HG02885 (cell line): Measurements from ENCODE around the gene DPEP2NB.
A peak's percentile ranks its signal among the peaks of the same experiment; 100 is the strongest.
"Not testable (repeated sequence)": the region's sequence is repeated elsewhere in the genome, so short reads cannot be mapped to it uniquely, and the experiment has no call there.

ENCODE experiments used
- ATAC-seq: cut with Tn5 transposase; IDR thresholded peaks from one replicate; pipeline ENCODE4 v1.9.1; 2021; ENCODE audit warnings: mild to moderate bottlenecking; ENCODE audit not compliant: unreplicated experiment, poor library complexity

DPEP2NB gene

GRCh38 chr16:68019167-68019680 is 3.5 kb upstream of the DPEP2NB start:
- ATAC-seq, result no peak

DNA sequence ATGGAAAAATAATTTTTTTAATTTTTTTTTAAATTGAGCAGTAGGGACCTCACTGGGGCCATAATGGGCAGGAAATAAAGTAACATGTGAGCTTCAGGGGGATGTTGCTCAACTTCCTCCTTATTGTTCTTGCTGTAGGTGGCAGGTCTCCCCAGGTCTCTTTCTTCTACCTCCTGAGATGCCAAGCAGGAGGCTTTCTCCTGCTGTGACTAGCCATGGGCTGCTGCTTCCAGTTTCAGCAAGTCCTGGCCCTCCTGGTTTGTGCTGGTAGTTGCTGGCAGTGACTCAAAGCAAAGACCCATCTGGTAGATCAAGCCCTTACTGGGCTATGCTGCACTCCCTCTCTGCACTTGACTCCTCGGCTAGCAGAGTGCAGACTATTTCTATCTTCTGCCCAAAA is 2.3 kb downstream of the DPEP2NB start:
- no peak for ATAC-seq

- not testable (repeated sequence) for ATAC-seq
Observed at GRCh38 chr16:68009872-68010271, 5.8 kb downstream of the DPEP2NB start.

- ATAC-seq, result no peak
Observed at GRCh38 chr16:68009157-68009735, 6.5 kb downstream of the DPEP2NB start.

GRCh38 chr16:68005786-68006286 is 9.9 kb downstream of the DPEP2NB start:
- ATAC-seq, result no peak

- no peak for ATAC-seq
Observed at GRCh38 chr16:68005211-68005610, 10.5 kb downstream of the DPEP2NB start.

DNA sequence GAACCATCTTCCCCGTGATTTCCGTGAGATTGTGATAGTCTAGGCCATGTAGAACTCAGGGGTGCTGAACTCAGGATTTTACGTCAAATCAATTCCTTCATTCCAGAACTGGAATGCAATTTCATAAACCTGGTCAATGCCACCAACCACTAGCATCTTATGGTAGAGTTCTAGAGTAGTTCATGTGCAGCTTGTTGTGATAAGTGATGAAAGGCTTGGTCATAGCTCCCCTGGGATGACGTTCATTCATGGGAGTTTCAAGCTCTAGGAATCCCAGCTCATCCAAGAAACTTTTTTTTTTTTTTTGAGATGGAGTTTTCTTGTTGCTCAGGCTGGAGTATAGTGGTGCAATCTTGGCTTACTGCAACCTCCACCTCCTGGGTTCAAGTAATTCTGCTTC is 12.7 kb downstream of the DPEP2NB start:
- ATAC-seq, result no peak

DNA sequence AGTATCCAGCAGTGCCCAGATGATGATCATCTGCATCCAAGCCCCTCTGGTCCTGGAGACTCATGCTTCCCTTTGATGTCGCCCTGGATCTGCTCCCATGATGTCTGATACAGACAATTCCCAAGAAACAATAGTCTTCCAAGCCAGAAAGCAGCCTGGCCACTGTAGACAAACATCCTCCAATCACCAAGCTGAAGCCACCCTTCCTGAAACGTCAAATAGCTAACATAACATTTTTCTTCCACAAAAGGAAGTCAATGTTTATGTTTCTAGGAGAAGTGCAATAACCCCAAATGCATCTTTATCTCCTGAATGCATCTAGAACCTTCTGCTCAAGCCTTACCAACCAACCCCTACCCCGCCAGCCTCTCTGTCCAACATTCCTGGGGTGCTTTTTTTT is 15.3 kb downstream of the DPEP2NB start:
- no peak for ATAC-seq

GRCh38 chr16:67999985-68000384 is 15.7 kb downstream of the DPEP2NB start:
- no peak for ATAC-seq

DNA sequence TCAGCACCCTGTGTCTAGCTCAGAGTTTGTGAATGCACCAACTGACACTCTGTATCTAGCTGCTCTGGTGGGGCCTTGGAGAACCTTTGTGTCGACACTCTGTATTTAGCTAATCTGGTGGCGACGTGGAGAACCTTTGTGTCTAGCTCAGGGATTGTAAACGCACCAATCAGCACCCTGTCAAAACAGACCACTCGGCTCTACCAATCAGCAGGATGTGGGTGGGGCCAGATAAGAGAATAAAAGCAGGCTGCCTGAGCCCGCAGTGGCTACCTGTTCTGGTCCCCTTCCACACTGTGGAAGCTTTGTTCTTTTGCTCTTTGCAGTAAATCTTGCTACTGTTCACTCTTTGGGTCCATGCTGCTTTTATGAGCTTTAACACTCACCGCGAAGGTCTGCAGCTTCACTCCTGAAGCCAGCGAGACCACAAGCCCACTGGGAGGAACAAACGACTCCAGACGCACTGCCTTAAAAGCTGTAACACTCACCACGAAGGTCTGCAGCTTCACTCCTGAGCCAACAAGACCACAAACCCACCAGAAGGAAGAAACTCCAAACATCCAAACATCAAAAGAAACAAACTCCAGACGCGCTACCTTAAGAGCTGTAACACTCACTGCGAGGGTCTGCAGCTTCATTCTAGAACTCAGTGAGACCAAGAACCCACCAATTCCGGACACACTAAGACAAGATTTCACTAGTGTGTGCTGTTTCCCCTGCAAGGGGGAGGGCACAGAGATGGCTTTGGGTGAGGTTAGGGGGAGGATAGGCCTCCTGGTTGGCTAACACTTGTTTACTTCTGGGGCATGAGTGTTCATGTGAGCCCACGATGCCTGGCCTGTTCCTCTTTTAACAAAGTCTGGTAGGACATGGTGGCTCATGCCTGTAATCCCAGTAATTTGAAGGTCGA is 16.7 kb downstream of the DPEP2NB start, which contains the start of gene DPEP2:
Gene DPEP2 (minus strand): TSS at position 706 of the 910 bp plus-strand sequence. CDS start 6,272 bp downstream, outside the sequence.
- not testable (repeated sequence) for ATAC-seq

DNA sequence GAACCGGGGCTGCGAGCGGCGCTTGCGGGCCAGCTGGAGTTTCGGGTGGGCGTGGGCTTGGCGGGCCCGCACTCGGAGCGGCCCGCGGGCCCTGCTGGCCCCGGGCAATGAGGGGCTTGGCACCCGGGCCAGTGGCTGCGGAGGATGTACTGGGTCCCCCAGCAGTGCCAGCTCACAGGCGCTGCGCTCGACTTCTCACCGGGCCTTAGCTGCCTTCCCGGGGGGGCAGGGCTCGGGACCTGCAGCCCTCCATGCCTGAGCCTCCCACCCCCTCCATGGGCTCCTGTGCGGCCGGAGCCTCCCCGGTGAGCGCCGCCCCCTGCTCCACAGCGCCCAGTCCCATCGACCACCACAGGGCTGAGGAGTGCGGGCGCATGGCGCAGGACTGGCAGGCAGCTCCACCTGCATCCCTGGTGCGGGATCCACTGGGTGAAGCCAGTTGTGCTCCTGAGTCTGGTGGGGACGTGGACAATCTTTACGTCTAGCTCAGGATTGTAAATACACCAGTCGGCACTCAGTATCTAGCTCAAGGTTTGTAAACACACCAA is 17.4 kb downstream of the DPEP2NB start:
- not testable (repeated sequence) for ATAC-seq

DNA sequence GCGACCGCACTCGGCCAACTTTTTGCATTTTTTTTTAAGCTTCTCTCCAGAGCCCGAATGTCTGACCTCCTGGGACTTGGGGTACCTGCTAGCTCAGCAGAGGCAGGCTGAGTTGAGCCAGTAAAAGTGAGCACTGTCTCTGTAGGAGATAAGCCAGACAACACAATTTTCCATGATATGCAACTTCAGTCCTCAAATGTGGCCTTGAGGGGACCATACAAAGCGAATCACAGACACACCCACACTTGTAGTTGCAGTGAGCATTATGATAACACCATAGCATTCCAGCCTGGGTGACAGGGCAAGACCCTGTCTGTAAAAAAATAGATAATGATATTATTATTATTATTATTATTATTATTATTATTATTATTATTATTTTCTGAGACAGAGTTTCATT is 19.0 kb downstream of the DPEP2NB start:
- ATAC-seq, result no peak

DNA sequence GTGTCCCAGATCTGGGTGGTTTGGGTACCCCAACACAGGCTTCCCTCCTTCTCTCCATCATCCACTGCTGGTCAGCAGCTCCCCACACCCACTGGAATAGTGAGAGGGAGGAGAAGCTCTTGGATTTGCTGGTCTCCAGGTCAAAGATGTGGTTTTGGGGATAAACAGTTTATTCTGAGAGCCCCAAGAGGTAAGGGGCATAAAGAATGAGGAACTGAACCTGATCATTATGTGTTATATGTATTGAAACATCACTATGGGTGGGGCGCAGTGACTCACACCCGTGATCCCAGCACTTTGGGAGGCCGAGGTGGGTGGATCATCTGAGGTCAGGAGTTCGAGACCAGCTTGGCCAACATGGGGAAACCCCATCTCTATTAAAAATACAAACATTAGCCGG is 20.3 kb downstream of the DPEP2NB start:
- ATAC-seq, result no peak

DNA sequence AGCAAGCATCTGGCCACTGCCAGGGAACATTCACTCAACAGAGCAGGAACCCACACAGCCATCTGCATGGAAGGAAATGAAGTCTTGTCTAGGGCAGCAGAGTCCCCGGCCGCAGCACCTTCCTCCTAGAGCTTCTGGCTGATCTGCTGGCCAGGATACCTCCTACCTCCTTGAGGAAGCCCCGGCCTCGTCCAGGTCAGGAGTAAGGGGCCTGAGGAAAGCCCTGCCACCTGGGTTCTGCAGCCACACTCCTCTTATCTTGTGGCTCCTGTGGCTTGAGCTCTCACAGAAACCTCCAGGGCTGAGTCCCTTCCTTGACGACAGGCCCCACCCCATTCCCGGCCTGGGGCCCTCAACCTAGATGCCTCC is 21.7 kb downstream of the DPEP2NB start:
- ATAC-seq, result not testable (repeated sequence)

GRCh38 chr16:67993207-67994039 is 22.3 kb downstream of the DPEP2NB start:
- ATAC-seq, result peak; percentile 74

DNA sequence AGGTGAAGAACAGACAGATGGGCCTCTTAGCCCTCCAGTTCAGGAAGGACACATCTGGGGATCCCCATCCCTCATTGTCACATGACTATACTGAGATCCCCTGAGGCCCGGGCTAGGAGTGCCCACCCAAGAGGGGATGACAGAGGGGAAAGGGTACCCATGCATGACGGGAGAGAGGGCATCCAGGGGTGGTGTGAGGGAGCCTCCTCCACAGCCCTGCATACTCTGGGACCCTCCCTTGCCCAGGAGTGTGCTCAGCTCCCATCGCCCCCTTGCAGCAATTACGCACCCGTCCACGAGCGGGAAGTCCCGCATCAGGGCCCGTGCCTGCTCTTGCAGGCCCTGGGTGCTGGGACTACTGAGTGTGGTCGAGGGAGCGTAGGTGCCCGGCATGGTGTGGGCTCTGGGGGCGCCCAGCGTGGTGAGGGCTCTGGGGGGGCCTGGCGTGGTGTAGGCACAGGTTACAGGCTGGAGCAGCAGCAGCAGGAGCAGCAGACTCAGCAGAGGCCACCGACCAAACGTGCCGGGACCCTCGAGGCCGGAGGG is 23.0 kb downstream of the DPEP2NB start:
- no peak for ATAC-seq

GRCh38 chr16:67990018-67990386 is 25.7 kb downstream of the DPEP2NB start:
- ATAC-seq, result no peak

DNA sequence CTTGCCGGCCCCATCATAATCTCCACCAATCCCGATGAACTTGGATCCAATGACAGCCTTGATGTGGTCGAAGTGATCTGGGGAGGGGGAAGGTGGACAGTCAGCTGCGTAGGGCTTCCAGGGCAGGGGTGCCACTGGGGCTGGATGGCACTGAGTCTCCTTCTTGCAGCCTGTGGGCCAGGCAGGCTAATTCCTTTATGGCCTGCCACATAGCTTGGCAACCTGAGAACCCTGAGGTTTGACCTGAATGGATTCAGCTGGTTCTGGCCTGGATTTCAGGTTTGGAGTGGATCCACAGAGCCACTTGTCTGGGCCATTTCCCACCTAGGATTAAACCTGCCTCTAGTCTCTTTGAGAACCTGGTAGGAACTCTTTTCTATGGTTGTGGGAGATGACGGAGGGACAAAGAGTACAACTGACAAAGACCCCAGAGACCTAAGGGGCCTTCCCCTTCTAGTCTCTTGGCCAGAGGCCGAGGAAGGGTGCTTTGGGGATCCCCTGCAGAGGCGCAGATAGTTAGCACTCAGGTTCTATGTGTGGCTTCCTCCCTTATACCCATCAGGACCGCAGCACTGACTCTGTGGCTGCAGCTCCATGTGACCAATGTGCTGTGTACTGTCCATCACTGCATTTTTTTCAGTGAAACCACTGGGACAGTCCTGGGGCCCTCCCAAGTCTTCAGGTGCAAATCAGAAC is 26.2 kb downstream of the DPEP2NB start:
- no peak for ATAC-seq

GRCh38 chr16:67988675-67989074 is 27.0 kb downstream of the DPEP2NB start:
- ATAC-seq, result no peak
